ENCODE measurements around the gene COLEC11. TPM values are rescaled to one million over a fixed set of nuclear protein-coding genes. Genes with fewer than 3 reads are reported as not detected.
A peak's percentile ranks its signal among the peaks of the same experiment; 100 is the strongest.

Gene COLEC11
- total and polyA plus RNA-seq, 9 of the 15 experiments (the other 6 are each of a cell fraction or from before 2014, with no cell fraction given) = 0.32 to 4.3 (median 1.8) TPM

DNA sequence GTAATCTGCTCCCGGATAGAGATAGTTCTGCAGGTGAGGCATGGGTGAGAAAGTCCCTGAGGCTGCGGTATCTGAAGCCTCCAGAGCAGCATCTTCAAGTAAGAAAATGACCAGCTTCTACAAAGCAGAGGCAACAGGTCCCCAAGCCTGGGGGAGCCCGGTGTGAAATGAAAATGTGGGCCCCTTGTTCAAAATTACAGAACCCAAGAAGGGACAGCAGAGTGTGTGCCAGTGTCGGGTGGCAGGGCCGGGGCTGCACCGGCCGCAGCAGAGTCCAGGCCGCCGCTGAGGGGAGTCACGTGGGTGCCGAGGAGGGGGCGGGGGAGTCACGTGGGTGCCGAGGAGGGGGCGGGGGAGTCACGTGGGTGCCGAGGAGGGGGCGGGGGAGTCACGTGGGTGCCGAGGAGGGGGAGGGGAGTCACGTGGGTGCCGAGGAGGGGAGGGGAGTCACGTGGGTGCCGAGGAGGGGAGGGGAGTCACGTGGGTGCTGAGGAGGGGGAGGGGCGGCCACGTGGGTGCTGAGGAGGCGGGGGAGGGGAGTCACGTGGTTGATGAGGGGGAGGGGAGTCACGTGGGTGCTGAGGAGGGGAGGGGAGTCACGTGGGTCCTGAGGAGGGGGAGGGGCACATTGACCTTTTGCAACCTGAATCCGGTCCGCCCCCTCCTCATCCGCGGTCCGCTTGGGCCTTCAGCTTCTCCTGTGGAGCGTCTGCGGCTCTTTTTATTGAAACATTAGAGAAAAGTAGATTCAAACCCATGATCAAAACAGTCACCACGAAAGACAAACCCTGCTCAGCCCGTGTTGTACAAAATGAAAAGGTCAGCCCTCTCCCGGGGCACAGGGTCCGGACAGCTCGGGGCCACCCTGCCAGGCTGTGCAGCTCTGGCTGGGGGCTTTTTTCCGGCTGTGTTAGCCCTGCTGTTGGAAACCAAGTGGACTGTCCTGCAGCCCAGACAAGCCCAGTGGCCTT is 10.4 kb downstream of the COLEC11 start (continued):
- peak in 1 of 2 experiments; percentile 69 for TF ChIP-seq E2F6 (IDR thresholded peaks at IDR 0.05; ENCODE audit: borderline replicate concordance in 1 of 2, extremely low read depth in 1 of 2, insufficient read depth in 1 of 2, insufficient read length in 1 of 2, low read depth in 1 of 2, low read length in 1 of 2, poor library complexity in 1 of 2, severe bottlenecking in 1 of 2)
- TF ChIP-seq ZFP1 (CRISPR knock-in tag; IDR thresholded peaks at IDR 0.05) = no peak
- no peak for TF ChIP-seq HDAC1 (IDR thresholded peaks at IDR 0.05)
- TF ChIP-seq MEF2A (IDR thresholded peaks at IDR 0.05; ENCODE audit: control insufficient read depth, low read depth, low read length) = no peak
- TF ChIP-seq TCFL5 (CRISPR knock-in tag; conservative IDR thresholded peaks at IDR 0.05) = no peak
- no peak for TF ChIP-seq KAT2B (IDR thresholded peaks at IDR 0.05; ENCODE audit: low read depth, low read length)
- no peak for TF ChIP-seq ZNF717 (CRISPR knock-in tag; IDR thresholded peaks at IDR 0.05)
- TF ChIP-seq GATAD2B (IDR thresholded peaks at IDR 0.05; ENCODE audit: borderline replicate concordance) = no peak
- no peak for TF ChIP-seq RFX1 (IDR thresholded peaks at IDR 0.05)
- peak; percentile 64 for TF ChIP-seq CBFA2T2 (conservative IDR thresholded peaks at IDR 0.05)
- no peak for TF ChIP-seq SP2 (IDR thresholded peaks at IDR 0.05; ENCODE audit: extremely low read depth, low read depth, low read length, poor library complexity, severe bottlenecking)
- no peak for TF ChIP-seq ZNF133 (CRISPR knock-in tag; IDR thresholded peaks at IDR 0.05)
- TF ChIP-seq ARHGAP35 (IDR thresholded peaks at IDR 0.05; ENCODE audit: partially characterized antibody) = no peak
- TF ChIP-seq MAFG (tag; conservative IDR thresholded peaks at IDR 0.05) = no peak
- no peak for TF ChIP-seq ZNF584 (CRISPR knock-in tag; IDR thresholded peaks at IDR 0.05; ENCODE audit: low read depth)
- no peak for TF ChIP-seq ZNF445 (CRISPR knock-in tag; IDR thresholded peaks at IDR 0.05; ENCODE audit: low read depth)
- no peak for TF ChIP-seq FIP1L1 (IDR thresholded peaks at IDR 0.05; ENCODE audit: low read depth, low read length, poor library complexity, severe bottlenecking)
- TF ChIP-seq ZNF217 (CRISPR knock-in tag; IDR thresholded peaks at IDR 0.05) = no peak
- no peak for TF ChIP-seq ILF3 (IDR thresholded peaks at IDR 0.05; ENCODE audit: borderline replicate concordance)
- no peak for TF ChIP-seq HNRNPLL (IDR thresholded peaks at IDR 0.05; ENCODE audit: low read depth, low read length, poor library complexity, severe bottlenecking)
- no peak for TF ChIP-seq ETV6 (IDR thresholded peaks at IDR 0.05; ENCODE audit: borderline replicate concordance in 1 of 2, low read depth in 2 of 2, low read length in 1 of 2)
- TF ChIP-seq ETV6 (CRISPR knock-in tag; IDR thresholded peaks at IDR 0.05; ENCODE audit: borderline replicate concordance) = no peak
- no peak for TF ChIP-seq BRF2 (IDR thresholded peaks at IDR 0.05; ENCODE audit: borderline replicate concordance, insufficient read depth, insufficient read length)
- no peak for TF ChIP-seq ARID3B (CRISPR knock-in tag; IDR thresholded peaks at IDR 0.05; ENCODE audit: borderline replicate concordance)
